GM19468 (cell line): ENCODE data around the gene METTL21A.

Experiments used
- ATAC-seq: cut with Tn5 transposase; IDR thresholded peaks from one replicate; pipeline ENCODE4 v1.9.1; 2021; ENCODE audit warnings: mild to moderate bottlenecking, moderate library complexity, moderate number of reproducible peaks; ENCODE audit not compliant: unreplicated experiment; ENCODE audit errors: extremely low read depth

The METTL21A gene

GRCh38 chr2:207624185-207625013 is 795 bp downstream of the METTL21A start:
- peak; percentile 12 for ATAC-seq

DNA sequence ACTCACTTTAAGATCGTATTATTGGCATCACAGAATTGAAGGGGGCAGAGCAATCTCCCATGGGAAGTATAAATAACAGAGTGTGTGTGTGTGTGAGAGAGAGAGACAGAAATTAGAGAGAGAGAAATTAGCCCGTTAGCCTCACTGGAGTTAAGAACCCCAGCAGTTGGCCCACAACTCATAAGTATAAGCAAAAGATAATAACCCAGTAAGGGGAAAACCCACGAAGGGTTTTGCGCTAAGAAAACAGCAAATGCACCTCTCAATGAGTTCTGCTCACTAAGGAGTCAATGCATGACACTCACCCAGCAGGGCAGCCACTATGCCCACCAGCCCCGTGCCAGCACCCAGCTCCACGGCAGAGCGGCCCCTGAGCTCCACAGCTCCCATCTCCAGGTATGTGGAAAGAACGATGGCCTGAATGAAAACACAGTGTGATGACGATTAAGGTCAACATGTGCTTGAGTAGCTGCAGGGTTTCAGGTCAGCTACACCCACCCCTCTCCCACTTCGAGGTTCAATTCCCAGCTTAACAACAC is 3.6 kb downstream of the METTL21A start:
- no peak for ATAC-seq

DNA sequence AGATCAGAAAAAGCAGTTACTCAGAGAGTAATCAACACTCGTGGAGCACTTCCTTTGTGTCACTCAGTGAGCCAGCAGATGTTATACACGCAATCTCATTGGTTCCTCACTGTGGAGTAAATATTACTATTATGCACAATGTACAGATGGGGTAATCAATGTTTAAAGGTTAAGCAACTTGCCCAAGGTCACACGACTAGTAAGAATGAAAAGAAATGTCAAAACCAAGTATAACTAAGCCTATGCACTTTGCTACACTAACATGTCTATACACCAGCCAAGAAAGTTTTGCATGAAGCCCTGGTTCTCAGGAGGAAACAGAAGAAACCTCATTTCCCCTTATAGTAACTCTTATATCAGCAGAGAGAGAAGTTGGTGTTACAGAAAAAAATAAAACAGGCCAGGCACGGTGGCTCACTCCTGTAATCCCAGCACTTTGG is 5.4 kb downstream of the METTL21A start:
- no peak for ATAC-seq

GRCh38 chr2:207617011-207617671 is 8.1 kb downstream of the METTL21A start:
- ATAC-seq, result no peak

GRCh38 chr2:207616185-207616584 is 9.0 kb downstream of the METTL21A start:
- ATAC-seq, result no peak

GRCh38 chr2:207614824-207615223 is 10.4 kb downstream of the METTL21A start:
- no peak for ATAC-seq

DNA sequence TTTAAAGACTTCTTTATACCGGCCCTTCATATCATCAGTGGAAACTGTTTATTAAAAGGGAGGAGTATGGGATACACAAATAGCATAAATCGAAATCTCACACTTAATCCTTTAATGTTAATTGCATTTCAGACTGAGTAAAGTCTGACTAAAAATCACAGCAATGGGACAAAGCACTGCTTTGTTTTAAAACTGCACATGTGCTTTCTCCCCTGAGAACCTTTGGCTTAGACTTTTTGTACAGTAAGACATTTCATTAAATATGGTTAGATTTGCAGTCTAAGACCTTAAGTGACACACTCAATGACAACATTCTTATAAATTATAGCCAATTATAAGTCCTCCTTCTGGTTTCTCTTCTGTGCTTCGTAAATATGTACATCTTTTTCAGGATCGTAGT is 12.5 kb downstream of the METTL21A start:
- no peak for ATAC-seq

DNA sequence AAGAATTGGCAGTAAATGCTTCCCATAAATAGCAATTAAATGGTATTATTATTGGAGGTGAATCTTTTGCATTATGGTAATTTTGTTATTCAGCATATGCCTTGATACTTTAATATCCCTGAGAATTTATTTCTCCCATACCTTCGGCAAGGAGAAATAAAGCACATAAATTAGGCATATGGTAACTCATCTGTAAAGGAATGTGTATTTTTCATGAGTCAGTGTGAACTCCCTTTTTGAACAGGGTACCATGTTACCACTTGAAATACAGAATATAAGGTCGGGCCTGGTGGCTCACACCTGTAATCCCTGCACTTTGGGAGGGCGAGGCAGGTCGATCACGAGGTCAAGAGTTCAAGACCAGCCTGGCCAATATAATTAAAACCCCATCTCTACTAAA is 18.4 kb downstream of the METTL21A start:
- ATAC-seq, result no peak

- ATAC-seq, result no peak
These were observed 18.8 kb downstream of the METTL21A start for GRCh38 chr2:207606399-207606798.

- ATAC-seq, result no peak
These were observed 21.7 kb downstream of the METTL21A start for GRCh38 chr2:207603486-207603885.

GRCh38 chr2:207601774-207602173 is 23.4 kb downstream of the METTL21A start:
- no peak for ATAC-seq

DNA sequence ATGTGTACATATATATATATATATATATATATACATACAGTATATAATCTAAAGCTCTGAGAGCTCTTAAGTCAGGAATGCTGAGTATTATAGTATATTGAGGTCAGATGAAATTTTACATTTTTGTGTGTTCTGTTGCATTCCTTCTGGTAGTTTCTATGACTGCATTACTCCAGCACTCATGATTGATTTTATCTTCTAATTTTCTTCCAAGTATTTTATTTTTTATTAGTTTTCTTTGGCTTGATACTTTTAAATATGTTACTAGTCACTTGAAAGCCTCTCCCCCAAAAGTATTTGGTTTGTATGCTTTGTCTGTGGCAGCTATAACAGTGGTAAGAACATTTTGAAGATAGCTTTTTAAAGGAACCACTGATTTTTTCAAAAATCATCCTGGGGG is 25.0 kb downstream of the METTL21A start:
- no peak for ATAC-seq

- no peak for ATAC-seq
These were observed 25.6 kb downstream of the METTL21A start for GRCh38 chr2:207599636-207600035.

DNA sequence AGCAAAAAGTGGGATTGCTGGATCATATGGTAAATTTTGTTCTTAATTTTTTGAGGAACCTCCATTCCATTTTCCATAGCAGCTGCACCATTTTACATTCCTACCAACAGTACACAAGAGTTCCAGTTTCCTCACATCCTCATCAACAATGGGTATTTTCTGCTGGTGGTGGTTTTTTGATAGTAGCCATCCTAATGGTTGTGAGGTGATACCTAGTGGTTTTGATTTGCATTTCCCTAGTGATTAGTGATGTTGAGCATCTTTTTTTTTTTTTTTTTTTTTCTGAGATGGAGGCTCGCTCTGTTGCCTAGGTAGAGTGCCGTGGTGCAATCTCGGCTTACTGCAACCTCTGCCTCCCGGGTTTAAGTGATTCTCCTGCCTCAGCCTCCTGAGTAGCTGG is 30.5 kb downstream of the METTL21A start:
- ATAC-seq, result no peak

GRCh38 chr2:207594264-207594663 is 30.9 kb downstream of the METTL21A start:
- no peak for ATAC-seq

GRCh38 chr2:207593277-207593676 is 31.9 kb downstream of the METTL21A start:
- no peak for ATAC-seq

GRCh38 chr2:207589143-207589542 is 36.1 kb downstream of the METTL21A start:
- ATAC-seq, result no peak

DNA sequence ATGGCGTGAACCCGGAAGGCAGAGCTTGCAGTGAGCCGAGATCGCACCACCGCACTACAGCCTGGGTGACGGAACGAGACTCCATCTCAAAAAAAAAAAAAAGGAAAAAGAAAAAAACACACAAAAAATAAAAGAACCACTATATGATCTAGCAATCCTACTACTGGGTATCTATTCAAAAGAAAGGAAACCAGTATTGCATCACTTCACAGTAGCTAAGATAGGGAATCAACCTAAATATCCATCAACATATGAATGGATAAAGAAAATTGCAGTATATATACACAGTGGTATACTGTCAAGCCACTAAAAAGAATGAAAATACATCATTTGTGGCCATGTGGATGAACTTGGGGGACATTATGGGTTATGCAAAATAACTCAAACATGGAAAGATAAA is 37.9 kb downstream of the METTL21A start:
- ATAC-seq, result no peak

DNA sequence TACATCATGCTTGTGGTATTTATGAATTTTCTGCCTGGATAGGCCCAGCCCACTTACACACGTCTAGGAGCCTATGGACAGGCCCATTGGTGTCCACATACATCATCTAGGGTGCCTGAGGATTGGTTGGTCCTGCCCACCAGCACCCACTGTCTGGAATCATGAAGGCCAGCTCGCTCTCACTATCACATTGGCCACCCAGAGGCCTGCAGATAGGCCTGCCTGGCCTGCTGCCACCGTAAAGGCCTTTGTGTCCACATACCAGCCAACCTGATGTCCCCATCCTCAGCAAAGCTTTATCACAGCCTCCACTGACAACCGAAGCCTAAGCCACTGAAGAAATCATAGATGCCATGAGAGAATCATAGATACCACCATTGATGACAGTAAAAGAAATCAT is 40.2 kb downstream of the METTL21A start:
- ATAC-seq, result no peak

- ATAC-seq, result no peak
These were observed 53.8 kb downstream of the METTL21A start for GRCh38 chr2:207571370-207571769.

DNA sequence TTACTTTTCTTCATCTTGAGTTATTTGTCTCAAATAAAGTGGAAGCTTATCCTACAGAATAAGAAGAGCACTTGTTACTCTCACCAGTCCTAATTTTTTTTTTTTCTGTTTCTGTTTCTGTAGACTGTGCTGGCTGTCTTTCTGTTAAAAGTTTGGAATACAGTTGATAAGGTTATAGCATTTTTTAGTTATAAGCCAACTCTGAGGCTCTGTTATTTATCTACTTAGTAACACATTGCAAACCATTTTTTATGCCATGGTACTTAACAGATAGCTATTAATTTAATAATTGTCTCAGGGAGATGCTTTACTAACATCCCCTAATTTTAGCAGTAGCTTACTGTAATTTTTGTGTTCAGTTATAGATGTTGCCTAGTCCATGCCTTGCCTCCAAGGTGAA is 57.5 kb downstream of the METTL21A start:
- ATAC-seq, result no peak
